HepG2 (cell line): ENCODE measurements around the gene SLC5A5. TPM values are rescaled to one million over a fixed set of nuclear protein-coding genes. Genes with fewer than 3 reads are reported as not detected.

Experiments
- DPF2 ChIP-seq: sonication (generic); formaldehyde crosslinking; IDR thresholded peaks from 2 replicates; pipeline ENCODE4 v1.4.0; 2020; ENCODE audit warnings: mild to moderate bottlenecking, low read depth, missing genetic modification reagents, borderline replicate concordance
- FOXK2 ChIP-seq: fragments of 450-650 bp; IDR thresholded peaks from 2 replicates; pipeline ENCODE4 v1.6.1; 2016
- GABPA ChIP-seq, 2 experiments: IDR thresholded peaks; 2 replicates each; pipeline ENCODE4 v1.6.1; 2011 to 2016; ENCODE audit warnings: low read depth in 2 of 2, low read length in 1 of 2, missing biosample characterization in 1 of 2, missing genetic modification characterization in 1 of 2
- HMGA1 ChIP-seq: sonication (generic); formaldehyde crosslinking; conservative IDR thresholded peaks from 2 replicates; pipeline ENCODE4 v1.4.0; 2020; ENCODE audit warnings: missing genetic modification reagents
- KDM4B ChIP-seq: sonication (generic); formaldehyde crosslinking; IDR thresholded peaks from 2 replicates; pipeline ENCODE4 v1.4.0; 2020; ENCODE audit warnings: missing genetic modification reagents
- NCOA5 ChIP-seq: sonication (generic); formaldehyde crosslinking; IDR thresholded peaks from 2 replicates; pipeline ENCODE4 v1.4.0; 2020; ENCODE audit warnings: missing genetic modification reagents
- PRDM4 ChIP-seq: sonication (generic); formaldehyde crosslinking; IDR thresholded peaks from 2 replicates; pipeline ENCODE4 v1.9.0; 2021; ENCODE audit warnings: missing genetic modification reagents, borderline replicate concordance
- PRMT3 ChIP-seq: sonication (generic); formaldehyde crosslinking; IDR thresholded peaks from 2 replicates; pipeline ENCODE4 v1.8.1; 2022; ENCODE audit warnings: low read depth, mild to moderate bottlenecking, moderate library complexity, missing genetic modification reagents, borderline replicate concordance
- ZBTB14 ChIP-seq: sonication (generic); formaldehyde crosslinking; IDR thresholded peaks from 2 replicates; pipeline ENCODE4 v1.4.0; 2020; ENCODE audit warnings: missing genetic modification reagents
- ZNF20 ChIP-seq: sonication (generic); formaldehyde crosslinking; IDR thresholded peaks from 2 replicates; pipeline ENCODE4 v1.4.0; 2020; ENCODE audit warnings: mild to moderate bottlenecking, moderate library complexity, missing genetic modification reagents
- ZNF224 ChIP-seq: sonication (generic); formaldehyde crosslinking; IDR thresholded peaks from 2 replicates; pipeline ENCODE4 v1.5.0; 2020; ENCODE audit warnings: mild to moderate bottlenecking, missing genetic modification reagents
- ZNF501 ChIP-seq: sonication (generic); formaldehyde crosslinking; IDR thresholded peaks from 2 replicates; pipeline ENCODE4 v1.5.1; 2020; ENCODE audit warnings: mild to moderate bottlenecking, moderate library complexity, missing genetic modification reagents
- ZNF513 ChIP-seq: sonication (generic); formaldehyde crosslinking; conservative IDR thresholded peaks from 2 replicates; pipeline ENCODE4 v1.5.0; 2020; ENCODE audit warnings: missing genetic modification reagents
- ZNF556 ChIP-seq: sonication (generic); formaldehyde crosslinking; IDR thresholded peaks from 2 replicates; pipeline ENCODE4 v1.4.0; 2020; ENCODE audit warnings: mild to moderate bottlenecking, missing genetic modification reagents, borderline replicate concordance
- ZNF616 ChIP-seq: sonication (generic); formaldehyde crosslinking; IDR thresholded peaks from 2 replicates; pipeline ENCODE4 v1.5.0; 2020; ENCODE audit warnings: low read depth, mild to moderate bottlenecking, missing genetic modification reagents
- ZNF703 ChIP-seq: sonication (generic); formaldehyde crosslinking; IDR thresholded peaks from 2 replicates; pipeline ENCODE4 v1.5.1; 2020; ENCODE audit warnings: missing genetic modification reagents, mild to moderate bottlenecking, moderate library complexity, borderline replicate concordance
- ZNF747 ChIP-seq: sonication (generic); formaldehyde crosslinking; IDR thresholded peaks from 2 replicates; pipeline ENCODE4 v1.8.1; 2023; ENCODE audit warnings: missing genetic modification reagents, mild to moderate bottlenecking, borderline replicate concordance
- polyA plus RNA-seq, 8 experiments: library from polyadenylated mRNA; depleted of rRNA in 3 of 8; stranded (reverse) in 7 of 8; unstranded in 1 of 8; fragments of >200 nt; fragmentation: Illumina TruSeq in 4 of 8; extraction: Trizol in 4 of 8; gene quantifications; 2 replicates each; pipeline versions ENCODE4 v1.2.1 to v1.2.3, GENCODE V29; 2011 to 2016; ENCODE audit warnings: low read depth in 4 of 8, missing spikeins in 1 of 8, mixed read lengths in 1 of 8; ENCODE audit not compliant: insufficient read depth in 1 of 8
- total RNA-seq, 5 experiments: library from RNA; depleted of rRNA; stranded (reverse); fragments of >200 nt; fragmentation: Illumina TruSeq; extraction: Trizol; gene quantifications; 2 replicates each; pipeline ENCODE4 v1.2.3, GENCODE V29; 2016; ENCODE audit warnings: low read depth in 1 of 5
- TF ChIP-seq, protein P1 (sequence below): sonication (generic); formaldehyde crosslinking; IDR thresholded peaks from 2 replicates; pipeline ENCODE4 v1.4.0; 2020; ENCODE audit warnings: missing genetic modification reagents
- TF ChIP-seq, protein P2 (sequence below): sonication (generic); formaldehyde crosslinking; IDR thresholded peaks from 2 replicates; pipeline ENCODE4 v1.4.0; 2020; ENCODE audit warnings: missing genetic modification reagents

Gene SLC5A5
- total and polyA plus RNA-seq, 2 of the 13 experiments (the other 11 are each of a cell fraction or from before 2014, with no cell fraction given): not detected

DNA sequence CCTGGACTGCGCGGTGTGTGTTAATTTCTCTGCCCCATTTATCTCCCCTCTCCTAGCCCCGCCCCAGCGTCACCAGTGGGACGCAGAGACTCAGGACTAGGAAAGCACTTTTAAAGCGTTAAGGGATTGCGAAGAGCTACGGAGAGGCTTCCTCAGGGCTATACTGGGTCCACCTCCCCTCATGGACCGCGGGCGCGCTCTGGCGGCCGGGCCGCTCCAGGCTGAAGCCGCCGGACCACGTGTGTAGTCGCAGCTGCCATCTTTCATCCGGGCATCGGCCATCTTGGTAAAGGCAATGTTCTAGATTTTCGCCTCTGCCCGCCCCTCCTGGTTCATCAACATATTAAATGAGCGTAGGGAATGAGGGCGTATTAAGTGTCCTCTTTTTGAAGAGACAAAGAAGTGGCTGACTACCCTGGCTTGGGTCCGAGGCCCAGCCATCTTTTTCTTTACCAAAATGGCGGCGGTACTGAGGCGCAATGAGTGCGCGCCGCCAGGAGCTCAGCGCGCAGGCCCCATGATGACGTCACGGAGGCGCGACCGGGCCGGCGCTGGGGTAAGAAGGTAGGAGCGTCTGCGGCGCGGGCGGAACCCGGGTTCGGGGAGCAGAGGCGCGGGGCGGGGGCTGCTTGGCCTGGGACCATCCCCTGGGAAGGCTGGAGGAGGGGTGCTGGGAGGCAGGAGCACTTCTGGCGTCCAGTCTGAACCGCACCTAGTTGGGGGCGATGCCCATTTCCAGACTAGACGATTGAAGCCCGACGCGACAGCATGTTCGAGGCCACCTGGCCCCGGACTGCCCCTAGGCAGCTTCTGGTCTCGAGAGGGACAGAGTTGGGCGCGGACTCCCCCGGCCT, 61.0 kb downstream of the SLC5A5 start, which contains the start of gene CCDC124 (continued):
- TF ChIP-seq PRDM4 (CRISPR knock-in tag) (no peak), FOXK2 (no peak), NCOA5 (CRISPR knock-in tag) (no peak), ZNF224 (CRISPR knock-in tag) (no peak), PRMT3 (CRISPR knock-in tag) (no peak), ZBTB14 (peak; percentile 47), ZNF513 (no peak), GABPA (IDR thresholded peaks at IDR 0.05; ENCODE audit: low read depth, low read length) (no peak; the same call in 1 of the 2 replicates), GABPA (CRISPR knock-in tag; IDR thresholded peaks at IDR 0.05; ENCODE audit: low read depth) (peak; percentile 75), ZNF747 (CRISPR knock-in tag) (no peak; the same call in 1 of the 2 replicates), ZNF616 (CRISPR knock-in tag) (no peak; the same call in 1 of the 2 replicates), ZNF556 (peak; percentile 72), HMGA1 (no peak), ZNF703 (no peak), KDM4B (CRISPR knock-in tag) (peak; percentile 51; the same call in 1 of the 2 replicates), ZNF20 (no peak), DPF2 (no peak), ZNF501 (CRISPR knock-in tag) (peak; percentile 89)
- TF ChIP-seq, protein P1, sequence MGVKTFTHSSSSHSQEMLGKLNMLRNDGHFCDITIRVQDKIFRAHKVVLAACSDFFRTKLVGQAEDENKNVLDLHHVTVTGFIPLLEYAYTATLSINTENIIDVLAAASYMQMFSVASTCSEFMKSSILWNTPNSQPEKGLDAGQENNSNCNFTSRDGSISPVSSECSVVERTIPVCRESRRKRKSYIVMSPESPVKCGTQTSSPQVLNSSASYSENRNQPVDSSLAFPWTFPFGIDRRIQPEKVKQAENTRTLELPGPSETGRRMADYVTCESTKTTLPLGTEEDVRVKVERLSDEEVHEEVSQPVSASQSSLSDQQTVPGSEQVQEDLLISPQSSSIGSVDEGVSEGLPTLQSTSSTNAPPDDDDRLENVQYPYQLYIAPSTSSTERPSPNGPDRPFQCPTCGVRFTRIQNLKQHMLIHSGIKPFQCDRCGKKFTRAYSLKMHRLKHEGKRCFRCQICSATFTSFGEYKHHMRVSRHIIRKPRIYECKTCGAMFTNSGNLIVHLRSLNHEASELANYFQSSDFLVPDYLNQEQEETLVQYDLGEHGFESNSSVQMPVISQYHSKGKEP (CRISPR knock-in tag): no peak; the same call in 1 of the 2 replicates
- TF ChIP-seq, protein P2, sequence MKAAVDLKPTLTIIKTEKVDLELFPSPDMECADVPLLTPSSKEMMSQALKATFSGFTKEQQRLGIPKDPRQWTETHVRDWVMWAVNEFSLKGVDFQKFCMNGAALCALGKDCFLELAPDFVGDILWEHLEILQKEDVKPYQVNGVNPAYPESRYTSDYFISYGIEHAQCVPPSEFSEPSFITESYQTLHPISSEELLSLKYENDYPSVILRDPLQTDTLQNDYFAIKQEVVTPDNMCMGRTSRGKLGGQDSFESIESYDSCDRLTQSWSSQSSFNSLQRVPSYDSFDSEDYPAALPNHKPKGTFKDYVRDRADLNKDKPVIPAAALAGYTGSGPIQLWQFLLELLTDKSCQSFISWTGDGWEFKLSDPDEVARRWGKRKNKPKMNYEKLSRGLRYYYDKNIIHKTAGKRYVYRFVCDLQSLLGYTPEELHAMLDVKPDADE: no peak
